Endothelial cell of umbilical vein (primary cell): Measurements from ENCODE around the gene STX8. TPM values are rescaled to one million over a fixed set of nuclear protein-coding genes. Genes with fewer than 3 reads are reported as not detected.

Experiments
- BruUV-seq: library from RNA; stranded (reverse); fragments of 400-500 nt; replicated peaks from 2 replicates; lab custom pipeline; 2021; lab: Mats Ljungman, UMichigan
- CTCF ChIA-PET: fragments of 300-600, 350-600 bp; sonication (Branson Sonifier 250); formaldehyde crosslinking; loops from one replicate; lab custom pipeline; 2021; ENCODE audit warnings: antibody characterized with exemption, inconsistent platforms; lab: Charles Lee
- POLR2A ChIA-PET: fragments of 300-600, 350-600 bp; sonication (Branson Sonifier 250); formaldehyde crosslinking; loops from one replicate; lab custom pipeline; 2021; ENCODE audit warnings: antibody characterized with exemption, inconsistent platforms; lab: Charles Lee
- DNase-seq: peaks from one replicate; pipeline ENCODE4 v3.0.0-alpha.2; 2011; ENCODE audit warnings: low read depth, low spot score
- FAIRE-seq: peaks from 2 replicates; lab custom pipeline; 2011; peaks lifted over from hg19 to GRCh38; lab: Jason Lieb, UNC
- H2AFZ ChIP-seq: 2 replicates; pipeline ENCODE4 v1.6.0; 2012; ENCODE audit warnings: low read depth, low read length, control low read depth, inconsistent platforms
- H3K27ac ChIP-seq: 2 replicates; pipeline ENCODE4 v1.5.1; 2011; ENCODE audit warnings: low read depth, mild to moderate bottlenecking, control low read depth, low read length, moderate library complexity; ENCODE audit not compliant: insufficient read depth
- H3K27me3 ChIP-seq, 2 experiments: 2 replicates each; pipeline versions ENCODE4 v1.6.0 to v1.6.1; 2011; ENCODE audit warnings: low read length in 2 of 2, mixed read lengths in 1 of 2; ENCODE audit not compliant: control insufficient read depth in 2 of 2, insufficient read depth in 2 of 2
- H3K36me3 ChIP-seq, 2 experiments: 2 replicates in 1 of 2; 3 replicates in 1 of 2; pipeline ENCODE4 v1.5.1; 2011; ENCODE audit warnings: low read length in 2 of 2, mild to moderate bottlenecking in 1 of 2, moderate library complexity in 1 of 2; ENCODE audit not compliant: control insufficient read depth in 2 of 2, insufficient read depth in 2 of 2; ENCODE audit errors: extremely low read depth in 1 of 2
- H3K4me1 ChIP-seq: 3 replicates; pipeline ENCODE4 v1.5.1; 2011; ENCODE audit warnings: mild to moderate bottlenecking, low read length; ENCODE audit not compliant: control insufficient read depth, insufficient read depth; ENCODE audit errors: extremely low read depth
- H3K4me2 ChIP-seq: 2 replicates; pipeline ENCODE4 v1.6.1; 2011; ENCODE audit warnings: low read length, control low read depth, mixed read lengths; ENCODE audit not compliant: insufficient read depth
- H3K4me3 ChIP-seq, 3 experiments: fragments of 200-600 bp in 1 of 3; sonication (generic), shearing (Covaris generic) in 1 of 3; replicated peaks in 1 of 3; 2 replicates each; pipeline ENCODE4 v1.5.1; 2011 to 2016; ENCODE audit warnings: control low read depth in 3 of 3, low read length in 3 of 3, mild to moderate bottlenecking in 2 of 3, inconsistent platforms in 1 of 3, low read depth in 1 of 3, moderate library complexity in 1 of 3; ENCODE audit not compliant: insufficient read depth in 1 of 3
- H3K79me2 ChIP-seq: 2 replicates; pipeline ENCODE4 v1.6.0; 2012; ENCODE audit warnings: low read length, inconsistent platforms; ENCODE audit not compliant: control insufficient read depth, insufficient read depth
- H3K9ac ChIP-seq: replicated peaks from 2 replicates; pipeline ENCODE3; 2011; ENCODE audit warnings: low read length, control low read depth; ENCODE audit not compliant: insufficient read depth; ENCODE audit errors: extremely low read depth
- H3K9me1 ChIP-seq: replicated peaks from 3 replicates; pipeline ENCODE4 v1.6.0; 2011; ENCODE audit warnings: mild to moderate bottlenecking, low read length; ENCODE audit not compliant: control insufficient read depth, insufficient read depth; ENCODE audit errors: extremely low read depth
- H3K9me3 ChIP-seq: replicated peaks from 2 replicates; pipeline ENCODE4 v1.5.1; 2012; ENCODE audit warnings: low read length, inconsistent platforms; ENCODE audit not compliant: control insufficient read depth, insufficient read depth
- H4K20me1 ChIP-seq: replicated peaks from 2 replicates; pipeline ENCODE3; 2011; ENCODE audit warnings: mild to moderate bottlenecking, low read length; ENCODE audit not compliant: control insufficient read depth, insufficient read depth; ENCODE audit errors: extremely low read depth
- GATA2 ChIP-seq: IDR thresholded peaks from 2 replicates; pipeline ENCODE4 v1.7.0; 2011; ENCODE audit warnings: low read depth, mild to moderate bottlenecking, moderate library complexity, mixed read lengths, low read length; ENCODE audit not compliant: insufficient read length, insufficient read depth
- MYC ChIP-seq: IDR thresholded peaks from one replicate; pipeline ENCODE4 v1.6.1; 2011; ENCODE audit warnings: mild to moderate bottlenecking, low read depth, low read length
- POLR2A ChIP-seq: IDR thresholded peaks from 2 replicates; pipeline ENCODE4 v1.6.1; 2012; ENCODE audit warnings: low read depth, mild to moderate bottlenecking, control low read depth, low read length
- dilution Hi-C: fragments of 300-500 bp; cut with MboI; formaldehyde crosslinking; loops from one replicate; pipeline ENCODE4 v1.15.0; 2019; ENCODE audit warnings: low sequenced_read_pairs; ENCODE audit not compliant: extremely low pct_ligation_motif_present
- intact Hi-C: fragments of 100-400 bp; cut with micrococcal nuclease; formaldehyde crosslinking; loops from one replicate; pipeline ENCODE4 v1.10.0; 2022
- polyA plus RNA-seq, 4 experiments: library from polyadenylated mRNA; depleted of rRNA in 3 of 4; stranded (reverse) in 3 of 4; unstranded in 1 of 4; fragments of >200 nt; gene quantifications; 2 replicates each; pipeline versions ENCODE4 v1.2.1 to v1.2.3, GENCODE V29; 2011 to 2012; ENCODE audit warnings: missing spikeins in 1 of 4
- small RNA-seq: library from RNA; depleted of rRNA; stranded (forward); fragments of <200 nt; gene quantifications from one replicate; pipeline ENCODE3, GENCODE V24; 2012; ENCODE audit warnings: low replicate concordance, low read depth; ENCODE audit not compliant: insufficient read depth, insufficient read length
- total RNA-seq: library from RNA; stranded (reverse); gene quantifications from 2 replicates; pipeline ENCODE4 v1.2.3, GENCODE V29; 2021
- TF ChIP-seq, protein P1 (sequence below), 2 donors: IDR thresholded peaks; 1 replicate in 1 of 2; 2 replicates in 1 of 2; pipeline ENCODE4 v1.5.1; 2011; ENCODE audit warnings: low read length in 2 of 2, mild to moderate bottlenecking in 2 of 2, moderate library complexity in 2 of 2, control low read depth in 1 of 2, inconsistent platforms in 1 of 2, low read depth in 1 of 2; ENCODE audit not compliant: insufficient read depth in 1 of 2; ENCODE audit errors: extremely low read depth in 1 of 2

Gene STX8
- total and polyA plus RNA-seq, 2 donors (not counting 3 experiments of a cell fraction or from before 2014, with no cell fraction given), result 25.9 to 67.3 TPM

DNA sequence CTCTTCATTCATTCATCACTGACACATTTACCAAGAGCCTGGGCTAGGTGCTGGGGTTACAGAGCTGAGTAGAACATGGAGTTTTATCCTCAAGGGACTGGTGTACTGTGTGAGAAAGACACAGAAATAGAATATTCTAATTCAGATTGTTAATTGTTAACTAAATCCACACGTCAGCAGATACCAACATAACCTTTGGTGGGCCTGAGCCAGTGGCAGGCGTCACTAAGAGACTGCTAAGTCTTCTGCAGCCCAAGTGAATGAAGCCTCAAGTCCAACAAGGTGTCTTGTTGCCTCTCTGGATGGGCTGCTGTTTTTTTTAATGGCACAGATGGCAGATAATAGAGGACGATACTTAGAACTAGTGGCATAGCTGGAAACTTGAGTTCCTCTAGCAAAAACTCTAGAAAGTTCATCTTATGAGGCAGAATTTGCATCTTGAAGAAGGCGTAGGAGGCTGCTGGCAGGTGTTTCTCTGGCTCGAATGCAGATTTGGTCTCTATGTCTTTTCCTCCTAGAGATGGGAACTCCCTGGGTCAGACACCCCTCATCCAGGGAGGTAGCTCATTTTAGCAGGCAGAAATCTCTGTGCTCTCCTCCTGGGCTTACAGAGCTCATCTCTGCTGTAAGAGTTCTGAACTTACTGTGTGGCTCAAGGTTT is 374.8 kb downstream of the STX8 start:
- H3K4me1 ChIP-seq, result no peaks in the 10 kb centered on the region
- H3K79me2 ChIP-seq, result no peaks in the 10 kb centered on the region
- H3K9me1 ChIP-seq, result no peaks in the 10 kb centered on the region
- H2AFZ ChIP-seq, result no peak overlapping the region
- no TSS peak for BruUV-seq
- H3K36me3 ChIP-seq, result no peaks in the 10 kb centered on the region
- no peak overlapping the region for H3K27ac ChIP-seq
- no peaks in the 10 kb centered on the region for H4K20me1 ChIP-seq
- no peak for TF ChIP-seq MYC
- TF ChIP-seq GATA2, result no peak
- TF ChIP-seq, protein P1, sequence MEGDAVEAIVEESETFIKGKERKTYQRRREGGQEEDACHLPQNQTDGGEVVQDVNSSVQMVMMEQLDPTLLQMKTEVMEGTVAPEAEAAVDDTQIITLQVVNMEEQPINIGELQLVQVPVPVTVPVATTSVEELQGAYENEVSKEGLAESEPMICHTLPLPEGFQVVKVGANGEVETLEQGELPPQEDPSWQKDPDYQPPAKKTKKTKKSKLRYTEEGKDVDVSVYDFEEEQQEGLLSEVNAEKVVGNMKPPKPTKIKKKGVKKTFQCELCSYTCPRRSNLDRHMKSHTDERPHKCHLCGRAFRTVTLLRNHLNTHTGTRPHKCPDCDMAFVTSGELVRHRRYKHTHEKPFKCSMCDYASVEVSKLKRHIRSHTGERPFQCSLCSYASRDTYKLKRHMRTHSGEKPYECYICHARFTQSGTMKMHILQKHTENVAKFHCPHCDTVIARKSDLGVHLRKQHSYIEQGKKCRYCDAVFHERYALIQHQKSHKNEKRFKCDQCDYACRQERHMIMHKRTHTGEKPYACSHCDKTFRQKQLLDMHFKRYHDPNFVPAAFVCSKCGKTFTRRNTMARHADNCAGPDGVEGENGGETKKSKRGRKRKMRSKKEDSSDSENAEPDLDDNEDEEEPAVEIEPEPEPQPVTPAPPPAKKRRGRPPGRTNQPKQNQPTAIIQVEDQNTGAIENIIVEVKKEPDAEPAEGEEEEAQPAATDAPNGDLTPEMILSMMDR (IDR thresholded peaks at IDR 0.05; ENCODE audit: extremely low read depth in 1 of 2, insufficient read depth in 1 of 2, low read depth in 1 of 2, low read length in 2 of 2), result no peak
- TF ChIP-seq POLR2A, result no peak
- intact Hi-C loops (loop anchor here (10.0 kb wide), 1 partner anchor 56 kb away; no protein-coding TSS in a partner anchor), dilution Hi-C loops (no loop called here)
- ChIA-PET POLR2A (no interaction called here), CTCF (no interaction called here)
- no peaks in the 10 kb centered on the region for H3K27me3 ChIP-seq
- DNase-seq (no peak), FAIRE-seq (no peak)
- no peak overlapping the region for H3K4me2 ChIP-seq
- H3K9me3 ChIP-seq, result no peaks in the 10 kb centered on the region
- H3K4me3 ChIP-seq, result no peak overlapping the region
- no peak overlapping the region for H3K9ac ChIP-seq

Small RNA genes lying within 50 kb of the gene (small RNA-seq; reads per million reads assigned to genes)
- gene AC005695.3, result not detected

Other genes starting within 250 kb of the STX8 start
- gene CFAP52, start 822 bp upstream of the STX8 start, total RNA-seq, result not detected in 2 replicates
- not detected in 2 replicates for gene CFAP52, start 822 bp upstream of the STX8 start, polyA plus RNA-seq
- 0.16 TPM in 1 of 2 replicates, not detected in the other for gene USP43, start 69.7 kb upstream of the STX8 start, total RNA-seq
- 0.01 and 0.02 TPM in 2 replicates for gene USP43, start 69.7 kb upstream of the STX8 start, polyA plus RNA-seq
- not detected in 2 replicates for gene DHRS7C, start 215.8 kb upstream of the STX8 start, total RNA-seq
- gene DHRS7C, start 215.8 kb upstream of the STX8 start, polyA plus RNA-seq, result not detected in 2 replicates
- not detected in 2 replicates for gene GSG1L2, start 246.3 kb upstream of the STX8 start, total RNA-seq
- gene GSG1L2, start 246.3 kb upstream of the STX8 start, polyA plus RNA-seq, result not detected in 2 replicates